AG04449 (cell line): Measurements from ENCODE around the gene USP31.

ENCODE experiments used
- CTCF ChIA-PET: fragments of 350-600 bp; formaldehyde crosslinking; extraction: SDS; loops from one replicate; lab custom pipeline; 2021; ENCODE audit warnings: antibody characterized with exemption; lab: Yijun Ruan, JAX
- POLR2A ChIA-PET: fragments of 400-600, 350-600 bp; formaldehyde crosslinking; extraction: SDS; loops from one replicate; lab custom pipeline; 2020; ENCODE audit warnings: antibody characterized with exemption, inconsistent platforms; lab: Yijun Ruan, JAX
- DNase-seq: peaks from one replicate; pipeline ENCODE4 v3.0.0-alpha.2; 2010; ENCODE audit warnings: low read depth, low spot score
- H3K4me3 ChIP-seq: 2 replicates; pipeline ENCODE4 v1.5.1; 2011; ENCODE audit warnings: low read depth, mild to moderate bottlenecking, control low read depth, low read length
- CTCF ChIP-seq: IDR thresholded peaks from one replicate; pipeline ENCODE4 v1.5.1; 2011; ENCODE audit warnings: mild to moderate bottlenecking, moderate library complexity, low read length, control low read depth, inconsistent platforms; ENCODE audit not compliant: insufficient read depth; ENCODE audit errors: missing control alignments

The USP31 gene

GRCh38 chr16:23055481-23055880, 93.8 kb downstream of the USP31 start:
- no peak for TF ChIP-seq CTCF
- ChIA-PET CTCF (no interaction called here), POLR2A (no interaction called here)
- no peak overlapping the region for H3K4me3 ChIP-seq
- DNase-seq = no peak

GRCh38 chr16:23052908-23053580, 96.2 kb downstream of the USP31 start:
- POLR2A ChIA-PET = no interaction called here
- CTCF ChIA-PET = interaction anchor here (1.7 to 1.8 kb wide), 2 partner anchors 7 to 11 kb away, joined by 3 to 7 read pairs; no protein-coding TSS in a partner anchor
- TF ChIP-seq CTCF = no peak
- no peak for DNase-seq
- H3K4me3 ChIP-seq = no peak overlapping the region

- ChIA-PET POLR2A (no interaction called here), CTCF (interaction anchor here (1.7 to 1.8 kb wide), 2 partner anchors 8 to 12 kb away, joined by 3 to 7 read pairs; no protein-coding TSS in a partner anchor)
- DNase-seq = no peak
- no peak overlapping the region for H3K4me3 ChIP-seq
- no peak for TF ChIP-seq CTCF
These were observed 97.0 kb downstream of the USP31 start for GRCh38 chr16:23052221-23052620.

GRCh38 chr16:23051587-23051986, 97.7 kb downstream of the USP31 start:
- ChIA-PET POLR2A (no interaction called here), CTCF (interaction anchor here (1.8 kb wide), 1 partner anchor 9 kb away, joined by 7 read pairs; no protein-coding TSS in a partner anchor)
- DNase-seq = no peak
- TF ChIP-seq CTCF = no peak
- H3K4me3 ChIP-seq = no peak overlapping the region

GRCh38 chr16:23048164-23048563, 101.1 kb downstream of the USP31 start:
- ChIA-PET CTCF (interaction anchor here (1.0 kb wide), 1 partner anchor 12 kb away, joined by 3 read pairs; no protein-coding TSS in a partner anchor), POLR2A (no interaction called here)
- no peak for TF ChIP-seq CTCF

GRCh38 chr16:23045025-23045424, 104.2 kb downstream of the USP31 start:
- TF ChIP-seq CTCF = no peak
- ChIA-PET CTCF (no interaction called here), POLR2A (no interaction called here)
- H3K4me3 ChIP-seq = no peak overlapping the region
- no peak for DNase-seq

More at GRCh38 chr16:23048164-23048563, 101.1 kb downstream of the USP31 start:
- DNase-seq = no peak
- no peak overlapping the region for H3K4me3 ChIP-seq
